NCI-H1436 treated with DMSO at 0.1 percent for 48 hours (cell line): ENCODE results near the gene TMEM117.
"Not testable (repeated sequence)": the region's sequence is repeated elsewhere in the genome, so short reads cannot be mapped to it uniquely, and the experiment has no call there.

Source experiments
- DNase-seq: peaks from one replicate; lab custom pipeline; 2025; lab: John Stamatoyannopoulos, UW

Gene TMEM117

GRCh38 chr12:44224399-44225148 is 388.7 kb downstream of the TMEM117 start:
- DNase-seq: no peak

- no peak for DNase-seq
Observed at GRCh38 chr12:44225149-44225510, 389.2 kb downstream of the TMEM117 start.

GRCh38 chr12:44227616-44228015 is 391.7 kb downstream of the TMEM117 start:
- no peak for DNase-seq

- DNase-seq: no peak
Observed at GRCh38 chr12:44229846-44230245, 394.0 kb downstream of the TMEM117 start.

DNA sequence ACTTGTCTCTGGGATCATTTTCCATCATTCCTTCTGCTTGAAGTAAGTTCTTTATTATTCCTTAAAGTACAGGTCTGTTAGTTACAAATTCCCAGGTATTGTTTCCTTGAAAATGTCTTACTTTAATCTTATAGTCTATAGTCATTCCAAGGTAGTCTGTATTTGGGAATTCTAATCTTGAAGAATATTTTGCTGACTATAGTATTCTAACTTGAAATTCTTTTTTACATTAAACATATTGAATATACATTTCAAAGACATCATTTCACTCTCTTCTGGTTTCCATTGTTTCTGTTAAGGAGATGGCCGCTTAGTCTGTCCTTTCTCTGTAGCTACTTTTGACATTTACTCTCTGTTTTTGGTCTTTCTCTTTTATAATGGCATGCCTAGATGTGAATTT is 399.8 kb downstream of the TMEM117 start:
- DNase-seq: no peak

DNA sequence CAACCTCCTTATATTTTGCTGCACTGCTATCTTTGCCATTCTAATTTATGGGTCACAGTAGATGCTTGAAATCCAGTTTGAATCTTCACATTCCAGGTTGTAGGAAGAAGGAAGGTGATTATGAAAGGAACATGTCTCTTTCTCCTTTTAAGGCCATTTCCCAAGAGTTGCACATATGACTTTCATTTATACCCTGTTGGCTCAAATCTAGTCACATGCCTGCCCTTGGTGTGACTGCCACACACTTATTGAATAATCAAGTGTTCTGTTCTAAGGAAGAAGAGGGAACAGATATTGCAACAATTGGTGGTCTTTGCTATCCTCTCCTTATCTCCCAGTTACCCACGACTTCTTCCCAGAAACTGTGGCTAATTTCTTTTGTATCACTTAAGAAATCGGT is 404.3 kb downstream of the TMEM117 start:
- DNase-seq: no peak

GRCh38 chr12:44245932-44246331 is 410.1 kb downstream of the TMEM117 start:
- no peak for DNase-seq

- DNase-seq: no peak
Observed at GRCh38 chr12:44246482-44247105, 410.7 kb downstream of the TMEM117 start.

- DNase-seq: no peak
Observed at GRCh38 chr12:44247588-44247987, 411.7 kb downstream of the TMEM117 start.

GRCh38 chr12:44248436-44248835 is 412.6 kb downstream of the TMEM117 start:
- DNase-seq: no peak

DNA sequence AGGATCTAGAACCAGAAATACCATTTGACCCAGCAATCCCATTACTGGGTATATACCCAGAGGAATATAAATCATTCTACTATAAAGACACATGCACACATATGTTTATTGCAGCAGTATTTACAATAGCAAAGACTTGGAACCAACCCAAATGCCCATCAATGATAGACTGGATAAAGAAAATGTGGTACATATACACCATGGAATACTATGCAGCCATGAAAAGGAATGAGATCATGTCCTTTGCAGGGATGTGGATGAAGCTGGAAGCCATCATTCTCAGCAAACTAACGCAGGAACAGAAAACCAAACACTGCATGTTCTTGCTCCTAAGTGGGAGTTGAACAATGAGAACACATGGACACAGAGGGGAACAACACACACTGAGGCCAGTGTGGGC is 414.6 kb downstream of the TMEM117 start:
- DNase-seq: not testable (repeated sequence)

- no peak for DNase-seq
Observed at GRCh38 chr12:44253338-44253856, 417.5 kb downstream of the TMEM117 start.

DNA sequence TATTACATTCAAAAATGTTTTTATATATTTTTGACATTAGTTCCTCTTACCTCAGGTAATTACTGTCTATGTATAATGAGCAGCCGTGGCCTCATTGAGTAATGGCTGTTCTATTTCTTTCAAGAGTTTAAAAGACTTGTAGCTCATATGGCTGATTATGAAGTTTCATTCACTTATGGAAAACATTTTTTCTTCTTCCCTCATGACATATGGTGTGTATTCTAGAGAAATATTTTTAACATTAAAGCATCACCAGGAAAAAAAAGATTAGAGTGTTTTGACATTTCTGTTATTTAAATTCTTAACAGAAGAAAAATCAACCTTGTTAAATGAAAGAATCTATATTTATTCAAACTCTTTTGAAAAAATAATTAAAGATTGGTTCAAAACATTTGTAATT is 422.4 kb downstream of the TMEM117 start:
- DNase-seq: no peak

- DNase-seq: no peak
Observed at GRCh38 chr12:44259890-44260289, 424.0 kb downstream of the TMEM117 start.

GRCh38 chr12:44260581-44260980 is 424.7 kb downstream of the TMEM117 start:
- no peak for DNase-seq

GRCh38 chr12:44285321-44285960 is 449.6 kb downstream of the TMEM117 start:
- no peak for DNase-seq

GRCh38 chr12:44286336-44286735 is 450.5 kb downstream of the TMEM117 start:
- no peak for DNase-seq

- DNase-seq: no peak
Observed at GRCh38 chr12:44286821-44287505, 451.1 kb downstream of the TMEM117 start.

DNA sequence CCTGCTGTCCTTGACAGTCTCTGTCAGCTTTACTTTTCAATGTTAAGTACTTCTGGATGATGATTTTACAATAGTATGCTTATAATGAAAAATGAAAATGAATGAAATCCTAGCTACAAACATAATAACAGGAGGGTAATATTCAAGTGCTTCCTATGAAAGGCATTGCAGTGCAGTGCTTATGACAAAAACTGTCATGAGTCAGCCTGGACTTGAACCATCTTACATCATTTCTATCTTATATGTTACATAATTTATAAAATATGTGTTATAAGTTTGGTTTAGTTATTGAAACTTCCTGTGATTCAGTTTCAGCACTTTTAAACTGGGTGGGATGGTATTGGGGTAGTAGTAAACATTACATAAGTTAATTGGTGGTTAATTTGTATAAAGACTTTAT is 451.7 kb downstream of the TMEM117 start:
- DNase-seq: no peak

GRCh38 chr12:44294649-44295048 is 458.8 kb downstream of the TMEM117 start:
- DNase-seq: no peak

DNA sequence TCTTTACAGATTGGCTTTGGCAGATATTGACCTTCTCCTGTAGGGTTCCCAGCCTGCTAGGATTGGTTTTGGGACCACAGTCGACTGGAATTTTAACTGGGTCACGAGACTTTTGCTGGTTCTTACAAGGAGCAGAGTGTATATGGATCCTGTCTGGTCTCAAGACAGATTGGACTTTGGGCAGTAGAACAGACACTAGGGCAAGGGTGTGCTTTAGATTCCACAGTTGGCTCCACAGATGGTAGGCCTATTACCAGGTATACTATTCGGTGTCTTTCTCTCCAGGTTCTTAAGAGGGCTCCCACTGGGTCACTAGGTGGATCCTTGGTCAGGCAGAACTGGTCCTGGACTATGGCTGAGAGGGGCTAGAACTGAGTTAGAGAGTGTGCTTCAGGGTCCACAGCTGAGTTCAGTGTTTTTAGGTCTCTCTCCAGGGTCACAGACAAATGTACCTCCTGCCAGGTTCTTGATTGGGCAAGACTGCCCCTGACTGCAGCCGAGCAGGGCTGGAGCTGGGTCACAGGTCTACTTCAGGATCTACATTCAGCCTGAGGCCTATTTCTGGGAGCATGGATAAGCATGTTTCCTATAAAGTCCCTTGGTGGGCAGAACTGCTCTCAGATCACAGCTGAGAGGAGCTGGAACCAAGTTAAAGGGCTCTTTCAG is 460.2 kb downstream of the TMEM117 start:
- DNase-seq: no peak

GRCh38 chr12:44296624-44297197 is 460.8 kb downstream of the TMEM117 start:
- DNase-seq: no peak
